SK-N-MC (cell line): ENCODE data around the gene MBD5.

Experiments used
- EZH2 ChIP-seq: fragments of 200-600 bp; sonication (generic); IDR thresholded peaks from one replicate; pipeline ENCODE4 v1.6.1; 2017; ENCODE audit warnings: antibody characterized with exemption
- POLR2AphosphoS5 ChIP-seq: IDR thresholded peaks from 2 replicates; pipeline ENCODE4 v1.6.1; 2012; ENCODE audit warnings: mild to moderate bottlenecking, low read depth, low read length, borderline replicate concordance

- TF ChIP-seq POLR2AphosphoS5, result no peak
- no peak for TF ChIP-seq EZH2
Observed at GRCh38 chr2:148071351-148071750, 50.5 kb downstream of the MBD5 start.
